Uterus (tissue), 4 donors: Measurements from ENCODE around the gene HSPB7. TPM values are rescaled to one million over a fixed set of nuclear protein-coding genes. Genes with fewer than 3 reads are reported as not detected.

ENCODE experiments used
- DNase-seq, 2 donors: peaks; one replicate each; pipeline ENCODE4 v3.0.0-alpha.2; 2019 to 2020
- H3K27ac ChIP-seq, 2 donors: fragments of 200-600 bp; sonication (generic); 1 replicate in 1 of 2; 2 replicates in 1 of 2; pipeline ENCODE4 v1.5.1; 2016 to 2018
- H3K27me3 ChIP-seq, 2 donors: fragments of 200-600 bp; sonication (generic); one replicate each; pipeline ENCODE4 v1.5.1; 2018 to 2019; ENCODE audit warnings: control low read depth in 1 of 2
- H3K36me3 ChIP-seq, 2 donors: fragments of 200-600 bp; sonication (generic); one replicate each; pipeline ENCODE4 v1.5.1; 2019; ENCODE audit warnings: control low read depth in 1 of 2
- H3K4me1 ChIP-seq, 2 donors: fragments of 200-600 bp; sonication (generic); one replicate each; pipeline ENCODE4 v1.5.1; 2018 to 2019; ENCODE audit warnings: control low read depth in 1 of 2
- H3K4me3 ChIP-seq, 2 donors: fragments of 200-600 bp; sonication (generic); 1 replicate in 1 of 2; 2 replicates in 1 of 2; pipeline ENCODE4 v1.5.1; 2018 to 2019; ENCODE audit warnings: mild to moderate bottlenecking in 1 of 2
- H3K9me3 ChIP-seq, 2 donors: fragments of 200-600 bp; sonication (generic); one replicate each; pipeline ENCODE4 v1.5.1; 2019; ENCODE audit warnings: control low read depth in 1 of 2
- POLR2A ChIP-seq, 2 donors: fragments of 450-650 bp; IDR thresholded peaks; one replicate each; pipeline ENCODE4 v1.6.1; 2016; ENCODE audit warnings: antibody characterized with exemption in 2 of 2, mild to moderate bottlenecking in 1 of 2, moderate library complexity in 1 of 2
- intact Hi-C: fragments of 100-400 bp; cut with DNase I; formaldehyde crosslinking; loops from one replicate; pipeline ENCODE4 v1.15.1; 2023; ENCODE audit warnings: low total_unique reads
- total RNA-seq, 4 donors: library from RNA; depleted of rRNA in 3 of 4; stranded (reverse); fragments of >200 nt in 3 of 4; gene quantifications; one replicate each; pipeline versions ENCODE4 v1.1.0 to v1.2.4, GENCODE V29; 2014 to 2023
- TF ChIP-seq, protein P1 (sequence below), 4 experiments: fragments of 200-600 bp in 2 of 4; fragments of 450-650 bp in 2 of 4; sonication (generic) in 2 of 4; IDR thresholded peaks; one replicate each; pipeline ENCODE4 v1.5.1; 2016 to 2019; ENCODE audit warnings: antibody characterized with exemption in 4 of 4, mild to moderate bottlenecking in 2 of 4, moderate library complexity in 1 of 4
- donor health status: DM: yes; HTN: yes; CAD: no.

The HSPB7 gene
- total RNA-seq, 4 donors from 2014 or later, result 8.7 to 283 (median 22.6) TPM

DNA sequence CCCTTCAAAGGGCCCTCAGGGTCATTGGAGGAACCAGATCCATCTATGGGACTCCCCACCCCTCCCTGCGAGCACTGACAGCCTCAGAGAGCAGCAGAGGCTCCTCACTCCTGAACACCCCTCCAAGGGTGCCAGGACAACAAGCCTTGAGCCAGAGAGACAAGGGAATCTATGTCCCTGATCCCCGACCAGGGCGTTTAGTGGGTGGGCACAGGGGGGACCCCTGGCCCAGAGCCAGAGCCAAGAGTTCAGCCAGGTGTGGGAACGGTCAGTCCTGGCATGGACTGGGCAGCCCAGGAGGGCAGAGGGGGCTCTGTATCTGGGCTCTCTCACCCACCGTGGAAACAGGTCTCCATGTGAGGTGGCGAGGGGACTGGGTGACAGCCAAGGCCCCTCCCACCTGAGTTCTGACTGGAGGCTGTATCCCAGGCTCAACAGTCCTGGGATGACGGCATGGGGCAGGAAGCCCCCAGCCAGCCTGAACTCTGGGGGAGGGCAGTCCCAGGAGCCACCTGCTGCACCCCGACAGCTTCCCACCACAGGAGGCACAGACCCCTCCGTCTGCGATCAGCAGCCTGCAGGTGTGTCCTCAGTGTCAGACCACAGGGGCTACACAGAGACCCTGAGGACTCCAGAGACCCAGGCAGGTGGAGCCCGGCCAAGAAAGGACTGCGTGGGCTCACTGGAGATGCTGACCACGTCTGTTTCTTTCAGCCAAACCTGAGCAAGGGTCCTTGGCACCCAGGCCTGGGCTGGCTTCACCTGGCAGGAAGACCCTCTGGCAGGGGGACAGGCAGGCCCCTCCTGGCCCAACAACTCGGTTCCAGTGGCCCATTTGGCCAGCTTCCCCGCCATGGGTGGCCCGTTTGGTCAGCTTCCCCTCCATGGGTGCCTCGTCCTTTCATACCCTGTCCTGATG is 25.0 kb downstream of the HSPB7 start:
- no peaks in the 10 kb centered on the region for H3K9me3 ChIP-seq
- H3K27ac ChIP-seq, result no peak overlapping the region
- H3K36me3 ChIP-seq, result no peaks in the 10 kb centered on the region
- no peaks in the 10 kb centered on the region for H3K4me1 ChIP-seq
- no peaks in the 10 kb centered on the region for H3K27me3 ChIP-seq
- intact Hi-C loops, result no loop called here
- DNase-seq, result no peak
- TF ChIP-seq, protein P1, sequence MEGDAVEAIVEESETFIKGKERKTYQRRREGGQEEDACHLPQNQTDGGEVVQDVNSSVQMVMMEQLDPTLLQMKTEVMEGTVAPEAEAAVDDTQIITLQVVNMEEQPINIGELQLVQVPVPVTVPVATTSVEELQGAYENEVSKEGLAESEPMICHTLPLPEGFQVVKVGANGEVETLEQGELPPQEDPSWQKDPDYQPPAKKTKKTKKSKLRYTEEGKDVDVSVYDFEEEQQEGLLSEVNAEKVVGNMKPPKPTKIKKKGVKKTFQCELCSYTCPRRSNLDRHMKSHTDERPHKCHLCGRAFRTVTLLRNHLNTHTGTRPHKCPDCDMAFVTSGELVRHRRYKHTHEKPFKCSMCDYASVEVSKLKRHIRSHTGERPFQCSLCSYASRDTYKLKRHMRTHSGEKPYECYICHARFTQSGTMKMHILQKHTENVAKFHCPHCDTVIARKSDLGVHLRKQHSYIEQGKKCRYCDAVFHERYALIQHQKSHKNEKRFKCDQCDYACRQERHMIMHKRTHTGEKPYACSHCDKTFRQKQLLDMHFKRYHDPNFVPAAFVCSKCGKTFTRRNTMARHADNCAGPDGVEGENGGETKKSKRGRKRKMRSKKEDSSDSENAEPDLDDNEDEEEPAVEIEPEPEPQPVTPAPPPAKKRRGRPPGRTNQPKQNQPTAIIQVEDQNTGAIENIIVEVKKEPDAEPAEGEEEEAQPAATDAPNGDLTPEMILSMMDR (IDR thresholded peaks at IDR 0.05), result no peak
- no peak for TF ChIP-seq POLR2A (IDR thresholded peaks at IDR 0.05)
- H3K4me3 ChIP-seq, result no peak overlapping the region

DNA sequence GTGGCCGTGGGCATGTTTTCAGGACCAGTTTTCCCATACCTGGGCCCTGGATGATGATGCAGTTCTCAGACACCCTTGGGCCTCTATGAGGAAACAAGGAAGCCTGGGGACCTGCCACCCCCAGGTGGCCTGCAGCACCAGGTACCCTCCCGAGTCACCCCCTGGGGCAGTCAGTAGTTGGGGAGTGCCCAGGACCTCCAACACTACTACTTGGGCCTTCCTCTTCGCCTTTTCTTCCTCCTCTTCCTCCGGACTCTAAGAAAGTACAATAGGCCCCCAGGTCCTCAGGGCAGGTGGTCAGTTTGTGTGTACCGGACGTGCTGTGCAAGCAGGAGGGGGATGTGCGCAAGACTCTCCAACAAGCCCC is 25.7 kb downstream of the HSPB7 start:
- no peaks in the 10 kb centered on the region for H3K9me3 ChIP-seq
- DNase-seq, result no peak
- no peaks in the 10 kb centered on the region for H3K36me3 ChIP-seq
- intact Hi-C loops, result no loop called here
- no peak overlapping the region for H3K4me3 ChIP-seq
- TF ChIP-seq, protein P1 (IDR thresholded peaks at IDR 0.05), result no peak
- no peak for TF ChIP-seq POLR2A (IDR thresholded peaks at IDR 0.05)
- H3K4me1 ChIP-seq, result no peaks in the 10 kb centered on the region
- no peak overlapping the region for H3K27ac ChIP-seq
- no peaks in the 10 kb centered on the region for H3K27me3 ChIP-seq

DNA sequence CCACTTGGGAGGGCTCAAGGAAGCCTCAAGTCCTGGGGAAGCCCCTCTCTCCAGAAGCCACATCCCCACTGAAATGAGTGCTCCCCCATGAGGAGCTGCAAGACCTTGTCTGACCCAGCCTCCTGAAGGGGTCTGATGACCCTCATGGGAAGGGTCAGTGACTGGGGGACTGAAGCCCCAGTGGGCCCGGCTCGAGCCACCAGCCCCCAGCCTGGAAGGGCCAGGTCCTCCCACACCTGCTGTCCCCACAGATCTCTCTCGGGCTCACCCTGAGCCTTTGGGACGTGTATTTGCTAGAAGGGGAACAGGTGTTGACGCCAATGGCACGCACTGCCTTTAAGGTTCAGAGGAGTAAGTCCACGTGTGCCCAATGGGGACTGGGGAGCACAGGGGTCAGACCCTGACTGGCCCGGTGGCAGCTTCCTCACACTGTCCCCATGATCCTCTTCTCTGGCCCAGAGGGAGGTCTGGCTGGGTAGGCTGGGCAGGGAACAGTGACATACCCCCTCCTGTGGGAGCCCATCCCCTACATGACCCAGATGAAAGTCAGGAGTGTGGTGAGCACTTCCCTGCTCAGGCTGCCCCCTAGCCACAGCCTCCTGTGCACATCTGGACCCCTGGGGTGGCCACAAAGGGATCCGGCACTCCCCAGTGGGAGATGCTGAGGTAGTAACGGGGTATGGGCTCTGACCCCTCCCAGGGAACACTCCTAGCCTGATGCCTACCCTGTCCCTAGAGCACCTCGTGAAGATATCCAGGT is 26.2 kb downstream of the HSPB7 start:
- H3K9me3 ChIP-seq, result no peaks in the 10 kb centered on the region
- no peaks in the 10 kb centered on the region for H3K27me3 ChIP-seq
- DNase-seq, result no peak
- H3K4me3 ChIP-seq, result no peak overlapping the region
- H3K4me1 ChIP-seq, result no peaks in the 10 kb centered on the region
- TF ChIP-seq, protein P1 (IDR thresholded peaks at IDR 0.05), result no peak
- no peak for TF ChIP-seq POLR2A (IDR thresholded peaks at IDR 0.05)
- H3K36me3 ChIP-seq, result no peaks in the 10 kb centered on the region
- intact Hi-C loops, result no loop called here
- H3K27ac ChIP-seq, result no peak overlapping the region

DNA sequence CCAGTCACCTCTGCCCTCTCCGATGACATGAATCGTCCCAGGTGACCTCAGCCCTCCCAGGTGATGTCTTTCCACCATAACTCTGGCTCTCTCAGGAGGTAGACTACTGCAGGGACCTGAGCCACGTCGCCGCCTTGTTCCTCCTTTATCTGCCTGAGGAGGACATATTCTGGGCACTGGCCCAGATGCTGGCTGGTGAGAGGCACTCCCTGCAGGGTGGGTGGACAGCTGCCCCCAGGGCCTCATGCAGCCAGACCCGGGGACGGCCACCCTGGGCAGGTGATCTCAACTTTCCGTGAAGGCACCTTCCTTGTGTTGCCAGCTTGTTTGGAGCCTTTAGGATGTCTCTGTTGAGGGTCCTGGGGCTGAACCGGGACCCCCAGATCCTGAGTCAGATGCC is 28.1 kb downstream of the HSPB7 start:
- no peak for TF ChIP-seq POLR2A (IDR thresholded peaks at IDR 0.05)
- TF ChIP-seq, protein P1 (IDR thresholded peaks at IDR 0.05), result no peak
- Histone ChIP-seq H3K4me3 (no peak overlapping the region), H3K9me3 (no peaks in the 10 kb centered on the region), H3K4me1 (no peaks in the 10 kb centered on the region), H3K27me3 (no peaks in the 10 kb centered on the region), H3K27ac (no peak overlapping the region), H3K36me3 (no peaks in the 10 kb centered on the region)
- intact Hi-C loops, result no loop called here
- DNase-seq, result no peak
